ENCODE data around the gene PPFIA1. TPM values are rescaled to one million over a fixed set of nuclear protein-coding genes. Genes with fewer than 3 reads are reported as not detected.

The PPFIA1 gene
- total RNA-seq, 2 experiments from 2014 or later, result 34.6 to 53.9 TPM

DNA sequence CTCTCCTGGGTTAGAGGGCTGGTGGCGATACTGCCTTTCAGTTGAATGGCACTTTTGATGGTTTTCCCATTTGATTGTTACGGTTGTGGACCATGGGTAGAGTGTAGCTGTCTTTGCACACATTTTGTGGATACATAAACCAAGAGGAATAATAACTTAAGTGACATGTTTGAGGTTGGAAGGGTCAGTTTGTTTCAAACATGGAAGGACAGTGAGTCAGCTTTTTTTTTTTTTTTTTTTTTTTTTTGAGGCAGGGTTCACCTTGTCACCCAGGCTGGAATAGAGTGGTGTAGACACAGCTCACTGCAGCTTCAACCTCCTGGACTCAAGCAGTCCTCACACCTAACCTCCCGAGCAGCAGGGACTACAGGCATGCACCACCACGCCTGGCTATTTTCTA is 41.1 kb downstream of the PPFIA1 start:
- H3K27ac ChIP-seq (ENCODE audit: low read depth, low read length, poor library complexity, severe bottlenecking), result no peak overlapping the region
- H3K9me3 ChIP-seq (ENCODE audit: low read length), result no peaks in the 10 kb centered on the region
- no TSS peak for BruUV-seq (replicated peaks)
- no peak overlapping the region for H2AFZ ChIP-seq (ENCODE audit: low read length)
- no peaks in the 10 kb centered on the region for H3K79me2 ChIP-seq (ENCODE audit: insufficient read depth, low read depth, low read length)
- H3K36me3 ChIP-seq (ENCODE audit: insufficient read depth, low read length), result peaks cover 27% of the 10 kb centered on the region
- H3K4me1 ChIP-seq (ENCODE audit: insufficient read depth, low read length, poor library complexity, severe bottlenecking), result no peaks in the 10 kb centered on the region
- DNase-seq (ENCODE audit: low spot score), result no peak
- ChIA-PET POLR2A (interaction anchor here (0.6 kb wide), 1 partner anchor 48 kb away, joined by 3 read pairs; no protein-coding TSS in a partner anchor), CTCF (ENCODE audit: unreplicated experiment) (no interaction called here)
- H4K20me1 ChIP-seq (ENCODE audit: insufficient read depth, low read length), result no peaks in the 10 kb centered on the region
- no peaks in the 10 kb centered on the region for H3K9me2 ChIP-seq (ENCODE audit: insufficient read depth, low read length)
- H3K4me3 ChIP-seq (ENCODE audit: low read depth, low read length, poor library complexity, severe bottlenecking), result no peak overlapping the region
- TF ChIP-seq EZH2phosphoT487 (IDR thresholded peaks at IDR 0.05; ENCODE audit: borderline replicate concordance, low read depth, low read length), result no peak
- TF ChIP-seq, protein P1, sequence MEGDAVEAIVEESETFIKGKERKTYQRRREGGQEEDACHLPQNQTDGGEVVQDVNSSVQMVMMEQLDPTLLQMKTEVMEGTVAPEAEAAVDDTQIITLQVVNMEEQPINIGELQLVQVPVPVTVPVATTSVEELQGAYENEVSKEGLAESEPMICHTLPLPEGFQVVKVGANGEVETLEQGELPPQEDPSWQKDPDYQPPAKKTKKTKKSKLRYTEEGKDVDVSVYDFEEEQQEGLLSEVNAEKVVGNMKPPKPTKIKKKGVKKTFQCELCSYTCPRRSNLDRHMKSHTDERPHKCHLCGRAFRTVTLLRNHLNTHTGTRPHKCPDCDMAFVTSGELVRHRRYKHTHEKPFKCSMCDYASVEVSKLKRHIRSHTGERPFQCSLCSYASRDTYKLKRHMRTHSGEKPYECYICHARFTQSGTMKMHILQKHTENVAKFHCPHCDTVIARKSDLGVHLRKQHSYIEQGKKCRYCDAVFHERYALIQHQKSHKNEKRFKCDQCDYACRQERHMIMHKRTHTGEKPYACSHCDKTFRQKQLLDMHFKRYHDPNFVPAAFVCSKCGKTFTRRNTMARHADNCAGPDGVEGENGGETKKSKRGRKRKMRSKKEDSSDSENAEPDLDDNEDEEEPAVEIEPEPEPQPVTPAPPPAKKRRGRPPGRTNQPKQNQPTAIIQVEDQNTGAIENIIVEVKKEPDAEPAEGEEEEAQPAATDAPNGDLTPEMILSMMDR (conservative IDR thresholded peaks at IDR 0.05; ENCODE audit: low read length), result no peak
- H3K4me2 ChIP-seq (ENCODE audit: low read length), result no peak overlapping the region
- intact Hi-C loops (cut with micrococcal nuclease; ENCODE audit: unreplicated experiment), result no loop called here

DNA sequence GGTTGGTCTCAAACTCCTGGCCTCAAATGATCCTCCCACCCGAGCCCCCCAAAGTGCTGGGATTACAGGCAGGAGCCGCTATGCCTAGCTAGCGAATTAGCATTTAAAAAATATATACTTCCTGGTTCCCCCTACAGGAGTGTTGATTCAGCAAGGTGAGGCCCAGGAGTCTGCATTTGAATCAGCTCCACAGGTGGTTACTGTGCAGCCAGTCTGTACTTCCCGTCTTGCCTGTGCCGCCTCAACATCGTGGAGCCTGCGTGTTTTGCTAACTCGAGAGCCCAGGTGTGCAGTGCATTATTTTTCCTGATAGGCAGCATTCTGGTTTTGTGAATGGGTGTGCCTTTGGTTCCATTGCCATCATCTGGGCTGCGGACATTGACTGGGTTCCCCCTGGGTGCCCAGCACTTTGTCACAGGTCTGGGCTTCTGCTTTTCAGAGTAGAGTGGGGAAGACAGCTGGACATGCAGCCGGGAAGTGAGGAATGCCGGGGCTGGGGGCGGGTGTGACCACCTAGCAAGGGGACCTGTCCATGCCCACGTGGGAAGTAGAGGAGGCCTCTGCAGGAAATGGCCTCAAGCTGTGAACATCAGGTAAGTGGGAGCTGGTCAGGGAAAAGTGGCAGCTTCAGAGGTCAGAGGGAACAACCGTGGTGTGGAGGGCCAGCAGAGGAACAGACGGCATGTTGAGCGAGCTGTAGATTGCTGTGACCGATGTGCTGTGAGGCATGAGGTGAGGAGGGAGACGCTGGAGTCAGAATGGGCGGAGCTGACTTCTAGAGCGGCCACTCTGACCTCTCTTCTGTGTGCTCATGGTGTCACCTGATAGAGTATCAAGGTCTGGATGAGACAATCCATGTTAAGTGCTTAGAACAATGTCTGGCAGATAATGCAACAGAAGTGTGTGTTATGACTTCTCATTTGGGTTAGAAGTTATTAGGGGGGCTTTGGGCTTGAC is 42.2 kb downstream of the PPFIA1 start:
- ChIA-PET POLR2A (interaction anchor here (0.5 kb wide), 1 partner anchor 1275 kb away, joined by 4 read pairs; no protein-coding TSS in a partner anchor), CTCF (ENCODE audit: unreplicated experiment) (no interaction called here)
- peaks cover 3% of the 10 kb centered on the region; the same call in 1 of the 2 replicates for H3K79me2 ChIP-seq (ENCODE audit: insufficient read depth, low read depth, low read length)
- intact Hi-C loops (cut with micrococcal nuclease; ENCODE audit: unreplicated experiment), result no loop called here
- no peak overlapping the region for H2AFZ ChIP-seq (ENCODE audit: low read length)
- no peaks in the 10 kb centered on the region for H3K9me2 ChIP-seq (ENCODE audit: insufficient read depth, low read length)
- H3K4me2 ChIP-seq (ENCODE audit: low read length), result no peak overlapping the region
- no peak overlapping the region for H3K27ac ChIP-seq (ENCODE audit: low read depth, low read length, poor library complexity, severe bottlenecking)
- no peaks in the 10 kb centered on the region for H3K9me3 ChIP-seq (ENCODE audit: low read length)
- no peak overlapping the region for H3K4me3 ChIP-seq (ENCODE audit: low read depth, low read length, poor library complexity, severe bottlenecking)
- no TSS peak for BruUV-seq (replicated peaks)
- TF ChIP-seq, protein P1 (conservative IDR thresholded peaks at IDR 0.05; ENCODE audit: low read length), result no peak
- no peak for TF ChIP-seq EZH2phosphoT487 (IDR thresholded peaks at IDR 0.05; ENCODE audit: borderline replicate concordance, low read depth, low read length)
- no peaks in the 10 kb centered on the region for H4K20me1 ChIP-seq (ENCODE audit: insufficient read depth, low read length)
- H3K36me3 ChIP-seq (ENCODE audit: insufficient read depth, low read length), result peaks cover 18% of the 10 kb centered on the region
- DNase-seq (ENCODE audit: low spot score), result no peak
- no peaks in the 10 kb centered on the region for H3K4me1 ChIP-seq (ENCODE audit: insufficient read depth, low read length, poor library complexity, severe bottlenecking)

DNA sequence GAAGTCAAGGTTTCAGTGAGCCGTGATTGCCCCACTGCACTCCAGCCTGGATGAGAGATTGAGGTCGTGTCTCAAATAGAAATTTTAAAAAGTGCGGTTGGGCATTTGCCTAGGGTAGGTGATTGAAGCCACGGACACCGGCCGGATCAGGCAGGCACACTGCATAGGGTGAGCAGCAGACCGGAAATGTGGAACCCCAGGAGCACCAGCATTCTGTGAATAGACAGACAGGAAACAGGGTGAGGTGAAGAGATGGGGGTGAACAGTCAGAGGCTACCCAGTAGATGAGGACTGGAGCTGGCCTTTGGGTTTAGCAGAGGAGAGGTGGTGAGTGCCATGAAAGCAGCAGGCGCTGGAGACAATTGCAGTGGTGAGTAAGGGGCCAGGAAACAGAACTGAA is 43.5 kb downstream of the PPFIA1 start:
- H3K27ac ChIP-seq (ENCODE audit: low read depth, low read length, poor library complexity, severe bottlenecking), result no peak overlapping the region
- ChIA-PET POLR2A (no interaction called here), CTCF (ENCODE audit: unreplicated experiment) (no interaction called here)
- intact Hi-C loops (cut with micrococcal nuclease; ENCODE audit: unreplicated experiment), result no loop called here
- H3K4me2 ChIP-seq (ENCODE audit: low read length), result no peak overlapping the region
- no peak overlapping the region for H3K4me3 ChIP-seq (ENCODE audit: low read depth, low read length, poor library complexity, severe bottlenecking)
- H3K79me2 ChIP-seq (ENCODE audit: insufficient read depth, low read depth, low read length), result peaks cover 3% of the 10 kb centered on the region; the same call in 1 of the 2 replicates
- no TSS peak for BruUV-seq (replicated peaks)
- no peaks in the 10 kb centered on the region for H4K20me1 ChIP-seq (ENCODE audit: insufficient read depth, low read length)
- H3K4me1 ChIP-seq (ENCODE audit: insufficient read depth, low read length, poor library complexity, severe bottlenecking), result no peaks in the 10 kb centered on the region
- peaks cover 14% of the 10 kb centered on the region for H3K36me3 ChIP-seq (ENCODE audit: insufficient read depth, low read length)
- H3K9me2 ChIP-seq (ENCODE audit: insufficient read depth, low read length), result no peaks in the 10 kb centered on the region
- DNase-seq (ENCODE audit: low spot score), result no peak
- TF ChIP-seq, protein P1 (conservative IDR thresholded peaks at IDR 0.05; ENCODE audit: low read length), result no peak
- H2AFZ ChIP-seq (ENCODE audit: low read length), result no peak overlapping the region
- no peaks in the 10 kb centered on the region for H3K9me3 ChIP-seq (ENCODE audit: low read length)
